KMS-11 (cell line): ENCODE measurements around the gene ANKRD1.

Experiments
- H2AFZ ChIP-seq: fragments of 200-600 bp; sonication (generic); 2 replicates; pipeline ENCODE4 v1.6.1; 2016; ENCODE audit warnings: antibody characterized with exemption, mixed run types, low read depth
- H3K27ac ChIP-seq: fragments of 200-600 bp; sonication (generic); 2 replicates; pipeline ENCODE4 v1.6.1; 2016; ENCODE audit warnings: mild to moderate bottlenecking, mixed run types
- H3K27me3 ChIP-seq: fragments of 200-600 bp; sonication (generic); 2 replicates; pipeline ENCODE4 v1.6.1; 2017; ENCODE audit warnings: mild to moderate bottlenecking, low read depth, mixed run types, moderate library complexity; ENCODE audit not compliant: insufficient read depth
- H3K36me3 ChIP-seq: fragments of 200-600 bp; sonication (generic); 2 replicates; pipeline ENCODE4 v1.6.1; 2017; ENCODE audit warnings: mild to moderate bottlenecking, mixed run types; ENCODE audit not compliant: insufficient read depth
- H3K4me1 ChIP-seq: fragments of 200-600 bp; sonication (generic); 2 replicates; pipeline ENCODE4 v1.6.1; 2016; ENCODE audit warnings: mild to moderate bottlenecking, low read depth, mixed run types; ENCODE audit not compliant: poor library complexity, severe bottlenecking
- H3K4me2 ChIP-seq: fragments of 200-600 bp; sonication (generic); 2 replicates; pipeline ENCODE4 v1.7.0; 2016; ENCODE audit warnings: mild to moderate bottlenecking, mixed run types
- H3K4me3 ChIP-seq: fragments of 200-600 bp; sonication (generic); IDR thresholded peaks from 2 replicates; pipeline ENCODE4 v1.6.1; 2017; ENCODE audit warnings: low read depth, low read length, mixed read lengths; ENCODE audit not compliant: insufficient read depth
- H3K79me2 ChIP-seq: fragments of 200-600 bp; sonication (generic); 2 replicates; pipeline ENCODE4 v1.6.1; 2016; ENCODE audit warnings: low read depth, mixed run types; ENCODE audit not compliant: insufficient read depth
- H3K9ac ChIP-seq: fragments of 200-600 bp; sonication (generic); 2 replicates; pipeline ENCODE4 v1.6.1; 2016; ENCODE audit warnings: mild to moderate bottlenecking, mixed run types
- H4K20me1 ChIP-seq: fragments of 200-600 bp; sonication (generic); 2 replicates; pipeline ENCODE4 v1.6.1; 2016; ENCODE audit warnings: mild to moderate bottlenecking, mixed run types; ENCODE audit not compliant: insufficient read depth
- CTCF ChIP-seq: fragments of 200-600 bp; sonication (generic); conservative IDR thresholded peaks from 2 replicates; pipeline ENCODE4 v1.6.1; 2017; ENCODE audit warnings: low read depth, mild to moderate bottlenecking, antibody characterized with exemption, low read length, moderate library complexity, mixed read lengths

ANKRD1 gene

GRCh38 chr10:90893190-90893589 is 27.7 kb downstream of the ANKRD1 start:
- Histone ChIP-seq H3K27me3 (no peaks in the 10 kb centered on the region), H3K9ac (no peak overlapping the region), H3K27ac (no peak overlapping the region), H3K4me3 (no peak overlapping the region), H3K79me2 (no peaks in the 10 kb centered on the region), H2AFZ (no peak overlapping the region), H3K36me3 (no peaks in the 10 kb centered on the region), H3K4me2 (no peak overlapping the region), H3K4me1 (peaks cover 8% of the 10 kb centered on the region), H4K20me1 (no peaks in the 10 kb centered on the region)
- no peak for TF ChIP-seq CTCF

- no peak overlapping the region for H3K4me2 ChIP-seq
- H3K9ac ChIP-seq, result no peak overlapping the region
- H3K27ac ChIP-seq, result no peak overlapping the region
- H3K27me3 ChIP-seq, result no peaks in the 10 kb centered on the region
- no peaks in the 10 kb centered on the region for H3K4me1 ChIP-seq
- H3K4me3 ChIP-seq, result no peak overlapping the region
- TF ChIP-seq CTCF, result no peak
- H2AFZ ChIP-seq, result no peak overlapping the region
- H4K20me1 ChIP-seq, result no peaks in the 10 kb centered on the region
- no peaks in the 10 kb centered on the region for H3K79me2 ChIP-seq
- H3K36me3 ChIP-seq, result 0 out of 2 replicates have a peak, but pooled peaks cover 6% of the 10 kb centered on the region
These were observed 30.5 kb downstream of the ANKRD1 start for GRCh38 chr10:90890347-90890746.

- Histone ChIP-seq H2AFZ (no peak overlapping the region), H3K4me2 (no peak overlapping the region), H3K36me3 (0 out of 2 replicates have a peak, but pooled peaks cover 6% of the 10 kb centered on the region), H3K4me3 (no peak overlapping the region), H3K9ac (no peak overlapping the region), H3K27ac (no peak overlapping the region), H3K79me2 (no peaks in the 10 kb centered on the region), H3K27me3 (no peaks in the 10 kb centered on the region), H3K4me1 (no peaks in the 10 kb centered on the region), H4K20me1 (no peaks in the 10 kb centered on the region)
- TF ChIP-seq CTCF, result no peak
These were observed 31.3 kb downstream of the ANKRD1 start for GRCh38 chr10:90889636-90890035.

DNA sequence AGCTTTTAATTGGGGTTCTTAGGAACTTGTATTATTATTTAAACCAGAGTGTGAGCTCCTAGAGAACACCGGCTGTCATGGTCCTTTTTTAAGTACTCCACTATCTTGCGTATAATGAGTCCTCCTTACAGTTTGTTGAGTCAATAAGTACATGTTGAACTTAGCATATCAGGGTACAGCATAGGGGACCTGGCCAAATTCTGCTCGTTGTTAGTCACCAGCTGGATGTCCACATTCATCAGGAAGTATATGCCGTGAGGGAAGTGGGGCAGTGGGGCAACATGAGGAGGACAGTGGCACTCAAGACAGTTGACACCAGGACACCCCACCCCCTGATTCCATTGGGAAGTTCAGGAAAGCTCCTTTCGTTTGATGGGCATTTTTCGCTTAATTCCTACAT is 32.5 kb downstream of the ANKRD1 start:
- H3K4me1 ChIP-seq, result no peaks in the 10 kb centered on the region
- no peak overlapping the region for H3K9ac ChIP-seq
- H3K4me3 ChIP-seq, result no peak overlapping the region
- H3K79me2 ChIP-seq, result no peaks in the 10 kb centered on the region
- no peak overlapping the region for H2AFZ ChIP-seq
- TF ChIP-seq CTCF, result no peak
- H3K27ac ChIP-seq, result no peak overlapping the region
- 0 out of 2 replicates have a peak, but pooled peaks cover 6% of the 10 kb centered on the region for H3K36me3 ChIP-seq
- no peaks in the 10 kb centered on the region for H4K20me1 ChIP-seq
- H3K27me3 ChIP-seq, result no peaks in the 10 kb centered on the region
- H3K4me2 ChIP-seq, result no peak overlapping the region
